ENCODE data around the gene SIX2. TPM values are rescaled to one million over a fixed set of nuclear protein-coding genes. Genes with fewer than 3 reads are reported as not detected.

Gene SIX2
- total and polyA plus RNA-seq, 2 of the 8 experiments (the other 6 are each of a cell fraction or from before 2014, with no cell fraction given) = 0.47 to 1.0 TPM

DNA sequence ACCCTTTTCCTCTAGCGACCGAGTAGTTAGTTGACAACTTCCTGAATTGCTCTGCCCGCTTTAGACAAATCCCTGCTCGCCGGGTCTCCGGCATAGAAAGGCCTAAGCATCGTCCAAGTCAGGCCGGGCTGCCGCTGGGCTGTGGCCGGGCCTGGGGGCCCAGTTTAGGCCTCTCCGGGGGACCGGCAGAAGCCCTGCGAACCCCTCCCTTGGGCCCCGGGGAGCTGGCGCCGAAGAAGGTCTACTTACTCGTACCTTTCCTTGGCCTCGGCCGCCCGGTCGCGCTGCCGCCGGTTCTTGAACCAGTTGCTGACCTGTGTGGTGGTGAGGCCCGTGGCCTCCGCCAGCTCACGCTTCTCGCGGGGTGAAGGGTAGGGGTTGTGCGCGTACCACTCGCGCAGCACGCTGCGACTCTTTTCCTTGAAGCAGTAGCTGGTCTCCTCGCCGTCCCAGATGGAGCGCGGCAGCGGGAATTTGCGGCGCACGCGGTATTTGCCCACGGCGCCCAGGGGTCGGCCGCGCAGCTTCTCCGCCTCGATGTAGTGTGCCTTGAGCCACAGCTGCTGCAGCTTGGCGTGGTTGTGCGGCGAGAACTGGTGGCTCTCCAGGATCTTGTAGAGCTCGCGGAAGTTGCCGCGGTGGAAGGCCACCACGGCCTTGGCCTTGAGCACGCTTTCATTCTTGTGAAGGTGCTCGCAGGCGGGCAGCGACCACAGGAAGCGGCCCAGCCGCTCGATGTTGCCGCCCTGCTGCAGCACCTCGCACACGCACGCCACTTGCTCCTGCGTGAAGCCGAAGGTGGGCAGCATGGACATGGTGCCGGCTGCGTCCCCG is 739 bp downstream of the SIX2 start (continued):
- TF ChIP-seq, protein P1, sequence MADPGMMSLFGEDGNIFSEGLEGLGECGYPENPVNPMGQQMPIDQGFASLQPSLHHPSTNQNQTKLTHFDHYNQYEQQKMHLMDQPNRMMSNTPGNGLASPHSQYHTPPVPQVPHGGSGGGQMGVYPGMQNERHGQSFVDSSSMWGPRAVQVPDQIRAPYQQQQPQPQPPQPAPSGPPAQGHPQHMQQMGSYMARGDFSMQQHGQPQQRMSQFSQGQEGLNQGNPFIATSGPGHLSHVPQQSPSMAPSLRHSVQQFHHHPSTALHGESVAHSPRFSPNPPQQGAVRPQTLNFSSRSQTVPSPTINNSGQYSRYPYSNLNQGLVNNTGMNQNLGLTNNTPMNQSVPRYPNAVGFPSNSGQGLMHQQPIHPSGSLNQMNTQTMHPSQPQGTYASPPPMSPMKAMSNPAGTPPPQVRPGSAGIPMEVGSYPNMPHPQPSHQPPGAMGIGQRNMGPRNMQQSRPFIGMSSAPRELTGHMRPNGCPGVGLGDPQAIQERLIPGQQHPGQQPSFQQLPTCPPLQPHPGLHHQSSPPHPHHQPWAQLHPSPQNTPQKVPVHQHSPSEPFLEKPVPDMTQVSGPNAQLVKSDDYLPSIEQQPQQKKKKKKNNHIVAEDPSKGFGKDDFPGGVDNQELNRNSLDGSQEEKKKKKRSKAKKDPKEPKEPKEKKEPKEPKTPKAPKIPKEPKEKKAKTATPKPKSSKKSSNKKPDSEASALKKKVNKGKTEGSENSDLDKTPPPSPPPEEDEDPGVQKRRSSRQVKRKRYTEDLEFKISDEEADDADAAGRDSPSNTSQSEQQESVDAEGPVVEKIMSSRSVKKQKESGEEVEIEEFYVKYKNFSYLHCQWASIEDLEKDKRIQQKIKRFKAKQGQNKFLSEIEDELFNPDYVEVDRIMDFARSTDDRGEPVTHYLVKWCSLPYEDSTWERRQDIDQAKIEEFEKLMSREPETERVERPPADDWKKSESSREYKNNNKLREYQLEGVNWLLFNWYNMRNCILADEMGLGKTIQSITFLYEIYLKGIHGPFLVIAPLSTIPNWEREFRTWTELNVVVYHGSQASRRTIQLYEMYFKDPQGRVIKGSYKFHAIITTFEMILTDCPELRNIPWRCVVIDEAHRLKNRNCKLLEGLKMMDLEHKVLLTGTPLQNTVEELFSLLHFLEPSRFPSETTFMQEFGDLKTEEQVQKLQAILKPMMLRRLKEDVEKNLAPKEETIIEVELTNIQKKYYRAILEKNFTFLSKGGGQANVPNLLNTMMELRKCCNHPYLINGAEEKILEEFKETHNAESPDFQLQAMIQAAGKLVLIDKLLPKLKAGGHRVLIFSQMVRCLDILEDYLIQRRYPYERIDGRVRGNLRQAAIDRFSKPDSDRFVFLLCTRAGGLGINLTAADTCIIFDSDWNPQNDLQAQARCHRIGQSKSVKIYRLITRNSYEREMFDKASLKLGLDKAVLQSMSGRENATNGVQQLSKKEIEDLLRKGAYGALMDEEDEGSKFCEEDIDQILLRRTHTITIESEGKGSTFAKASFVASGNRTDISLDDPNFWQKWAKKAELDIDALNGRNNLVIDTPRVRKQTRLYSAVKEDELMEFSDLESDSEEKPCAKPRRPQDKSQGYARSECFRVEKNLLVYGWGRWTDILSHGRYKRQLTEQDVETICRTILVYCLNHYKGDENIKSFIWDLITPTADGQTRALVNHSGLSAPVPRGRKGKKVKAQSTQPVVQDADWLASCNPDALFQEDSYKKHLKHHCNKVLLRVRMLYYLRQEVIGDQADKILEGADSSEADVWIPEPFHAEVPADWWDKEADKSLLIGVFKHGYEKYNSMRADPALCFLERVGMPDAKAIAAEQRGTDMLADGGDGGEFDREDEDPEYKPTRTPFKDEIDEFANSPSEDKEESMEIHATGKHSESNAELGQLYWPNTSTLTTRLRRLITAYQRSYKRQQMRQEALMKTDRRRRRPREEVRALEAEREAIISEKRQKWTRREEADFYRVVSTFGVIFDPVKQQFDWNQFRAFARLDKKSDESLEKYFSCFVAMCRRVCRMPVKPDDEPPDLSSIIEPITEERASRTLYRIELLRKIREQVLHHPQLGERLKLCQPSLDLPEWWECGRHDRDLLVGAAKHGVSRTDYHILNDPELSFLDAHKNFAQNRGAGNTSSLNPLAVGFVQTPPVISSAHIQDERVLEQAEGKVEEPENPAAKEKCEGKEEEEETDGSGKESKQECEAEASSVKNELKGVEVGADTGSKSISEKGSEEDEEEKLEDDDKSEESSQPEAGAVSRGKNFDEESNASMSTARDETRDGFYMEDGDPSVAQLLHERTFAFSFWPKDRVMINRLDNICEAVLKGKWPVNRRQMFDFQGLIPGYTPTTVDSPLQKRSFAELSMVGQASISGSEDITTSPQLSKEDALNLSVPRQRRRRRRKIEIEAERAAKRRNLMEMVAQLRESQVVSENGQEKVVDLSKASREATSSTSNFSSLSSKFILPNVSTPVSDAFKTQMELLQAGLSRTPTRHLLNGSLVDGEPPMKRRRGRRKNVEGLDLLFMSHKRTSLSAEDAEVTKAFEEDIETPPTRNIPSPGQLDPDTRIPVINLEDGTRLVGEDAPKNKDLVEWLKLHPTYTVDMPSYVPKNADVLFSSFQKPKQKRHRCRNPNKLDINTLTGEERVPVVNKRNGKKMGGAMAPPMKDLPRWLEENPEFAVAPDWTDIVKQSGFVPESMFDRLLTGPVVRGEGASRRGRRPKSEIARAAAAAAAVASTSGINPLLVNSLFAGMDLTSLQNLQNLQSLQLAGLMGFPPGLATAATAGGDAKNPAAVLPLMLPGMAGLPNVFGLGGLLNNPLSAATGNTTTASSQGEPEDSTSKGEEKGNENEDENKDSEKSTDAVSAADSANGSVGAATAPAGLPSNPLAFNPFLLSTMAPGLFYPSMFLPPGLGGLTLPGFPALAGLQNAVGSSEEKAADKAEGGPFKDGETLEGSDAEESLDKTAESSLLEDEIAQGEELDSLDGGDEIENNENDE (IDR thresholded peaks at IDR 0.05; ENCODE audit: insufficient replicate concordance, low read length) = no peak
- TF ChIP-seq CBX8 (IDR thresholded peaks at IDR 0.05; ENCODE audit: borderline replicate concordance, low read depth, low read length) (peak; percentile 71), SP2 (IDR thresholded peaks at IDR 0.05; ENCODE audit: low read length) (no peak), RXRA (IDR thresholded peaks at IDR 0.05; ENCODE audit: insufficient read depth, low read depth, low read length) (no peak), KDM4A (IDR thresholded peaks at IDR 0.05; ENCODE audit: low read depth, low read length, severe bottlenecking) (peak; percentile 10)
- TF ChIP-seq, protein P2, sequence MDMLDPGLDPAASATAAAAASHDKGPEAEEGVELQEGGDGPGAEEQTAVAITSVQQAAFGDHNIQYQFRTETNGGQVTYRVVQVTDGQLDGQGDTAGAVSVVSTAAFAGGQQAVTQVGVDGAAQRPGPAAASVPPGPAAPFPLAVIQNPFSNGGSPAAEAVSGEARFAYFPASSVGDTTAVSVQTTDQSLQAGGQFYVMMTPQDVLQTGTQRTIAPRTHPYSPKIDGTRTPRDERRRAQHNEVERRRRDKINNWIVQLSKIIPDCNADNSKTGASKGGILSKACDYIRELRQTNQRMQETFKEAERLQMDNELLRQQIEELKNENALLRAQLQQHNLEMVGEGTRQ (IDR thresholded peaks at IDR 0.05; ENCODE audit: low read length) = no peak
